IMR-90 (cell line): Measurements from ENCODE around the gene S100A5.

Source experiments
- BHLHE40 ChIP-seq: fragments of 150-350 bp; IDR thresholded peaks from 2 replicates; pipeline ENCODE4 v1.6.1; 2016; ENCODE audit warnings: mild to moderate bottlenecking, low read depth, low read length
- CEBPB ChIP-seq: IDR thresholded peaks from 2 replicates; pipeline ENCODE4 v1.6.1; 2012; ENCODE audit warnings: low read depth, low read length, improper control_type of control experiment
- CTCF ChIP-seq: conservative IDR thresholded peaks from 2 replicates; pipeline ENCODE4 v1.5.1; 2012; ENCODE audit warnings: mild to moderate bottlenecking, low read depth, low read length, improper control_type of control experiment
- FOS ChIP-seq: fragments of 150-350 bp; IDR thresholded peaks from 2 replicates; pipeline ENCODE4 v1.6.1; 2016; ENCODE audit warnings: low read depth, low read length
- MXI1 ChIP-seq: IDR thresholded peaks from 2 replicates; pipeline ENCODE4 v1.6.1; 2012; ENCODE audit warnings: low read depth, mild to moderate bottlenecking, low read length, moderate library complexity, borderline replicate concordance
- POLR2A ChIP-seq: IDR thresholded peaks from 2 replicates; pipeline ENCODE4 v1.6.1; 2012; ENCODE audit warnings: mild to moderate bottlenecking, low read depth, low read length
- RAD21 ChIP-seq: IDR thresholded peaks from 2 replicates; pipeline ENCODE4 v1.6.1; 2012; ENCODE audit warnings: low read length, improper control_type of control experiment
- RFX5 ChIP-seq: IDR thresholded peaks from 2 replicates; pipeline ENCODE4 v1.8.0; 2012; ENCODE audit warnings: low read depth, mild to moderate bottlenecking, low read length, moderate library complexity
- SMC3 ChIP-seq: fragments of 150-350 bp; IDR thresholded peaks from 2 replicates; pipeline ENCODE4 v1.6.1; 2016; ENCODE audit warnings: low read depth, mild to moderate bottlenecking, antibody characterized with exemption, low read length, moderate library complexity
- USF2 ChIP-seq: fragments of 150-350 bp; IDR thresholded peaks from 2 replicates; pipeline ENCODE4 v1.6.1; 2017; ENCODE audit warnings: mild to moderate bottlenecking, antibody characterized with exemption, low read length, low read depth

- TF ChIP-seq CTCF (no peak), USF2 (no peak), FOS (no peak), RAD21 (no peak), SMC3 (no peak), POLR2A (no peak), RFX5 (no peak), MXI1 (no peak), BHLHE40 (no peak), CEBPB (no peak)
Observed at GRCh38 chr1:153493343-153493960, 47.3 kb downstream of the S100A5 start.
